GM23338 (cell line): ENCODE results near the gene LMO1. TPM values are rescaled to one million over a fixed set of nuclear protein-coding genes. Genes with fewer than 3 reads are reported as not detected.

Experiments used
- ATAC-seq: fragments of 200-7000 bp; cut with Tn5 transposase; 3 replicates; pipeline ENCODE4 v1.9.1; 2020
- DNase-seq: peaks from one replicate; pipeline ENCODE4 v3.0.0-alpha.2; 2015; ENCODE audit warnings: low spot score
- H2AFZ ChIP-seq: fragments of 200-600 bp; sonication (generic); 2 replicates; pipeline ENCODE4 v1.8.0; 2016; ENCODE audit warnings: antibody characterized with exemption, mild to moderate bottlenecking, moderate library complexity
- H3F3A ChIP-seq: fragments of 200-600 bp; sonication (generic); replicated peaks from 2 replicates; pipeline ENCODE4 v1.8.0; 2017; ENCODE audit warnings: antibody characterized with exemption, mixed run types, low read depth
- H3K27ac ChIP-seq: fragments of 200-600 bp; sonication (generic); 2 replicates; pipeline ENCODE4 v1.6.1; 2016; ENCODE audit warnings: low read depth
- H3K27me3 ChIP-seq: fragments of 200-600 bp; sonication (generic); 2 replicates; pipeline ENCODE4 v1.8.0; 2016; ENCODE audit warnings: mild to moderate bottlenecking, mixed run types, moderate library complexity; ENCODE audit not compliant: insufficient read depth
- H3K36me3 ChIP-seq: fragments of 200-600 bp; sonication (generic); 2 replicates; pipeline ENCODE4 v1.8.0; 2016; ENCODE audit warnings: mild to moderate bottlenecking; ENCODE audit not compliant: insufficient read depth
- H3K4me1 ChIP-seq: fragments of 200-600 bp; sonication (generic); 2 replicates; pipeline ENCODE4 v1.8.0; 2016; ENCODE audit warnings: mild to moderate bottlenecking, moderate library complexity; ENCODE audit not compliant: insufficient read depth
- H3K4me2 ChIP-seq: fragments of 200-600 bp; sonication (generic); 2 replicates; pipeline ENCODE4 v1.7.1; 2017; ENCODE audit warnings: mixed run types
- H3K4me3 ChIP-seq: fragments of 200-600 bp; sonication (generic); 2 replicates; pipeline ENCODE4 v1.6.1; 2016; ENCODE audit warnings: mixed run types
- H3K79me2 ChIP-seq: fragments of 200-600 bp; sonication (generic); replicated peaks from 2 replicates; pipeline ENCODE4 v1.8.0; 2017; ENCODE audit warnings: mild to moderate bottlenecking; ENCODE audit not compliant: insufficient read depth
- H3K9me2 ChIP-seq: fragments of 200-600 bp; sonication (generic); 2 replicates; pipeline ENCODE4 v1.8.0; 2017; ENCODE audit not compliant: insufficient read depth
- H4K20me1 ChIP-seq: fragments of 200-600 bp; sonication (generic); replicated peaks from 2 replicates; pipeline ENCODE4 v1.8.0; 2017; ENCODE audit warnings: mild to moderate bottlenecking; ENCODE audit not compliant: insufficient read depth
- H3K27ac Mint-ChIP-seq: 2 replicates; pipeline ENCODE4 v1.8.0; 2020; ENCODE audit warnings: inconsistent platforms, mild to moderate bottlenecking, moderate library complexity, mixed read lengths
- H3K27me3 Mint-ChIP-seq: 3 replicates; pipeline ENCODE4 v1.8.0; 2022; ENCODE audit warnings: low read depth, mild to moderate bottlenecking, moderate library complexity, mixed read lengths, inconsistent platforms; ENCODE audit not compliant: insufficient read depth, poor library complexity
- H3K36me3 Mint-ChIP-seq: 3 replicates; pipeline ENCODE4 v1.8.0; 2021; ENCODE audit warnings: low read depth, mild to moderate bottlenecking, inconsistent platforms, moderate library complexity, mixed read lengths
- H3K4me1 Mint-ChIP-seq: 3 replicates; pipeline ENCODE4 v1.8.0; 2020; ENCODE audit warnings: mild to moderate bottlenecking, inconsistent platforms, mixed read lengths
- H3K4me3 Mint-ChIP-seq: 3 replicates; pipeline ENCODE4 v1.8.0; 2021; ENCODE audit warnings: moderate library complexity, mild to moderate bottlenecking, inconsistent platforms, mixed read lengths
- H3K9me3 Mint-ChIP-seq: 3 replicates; pipeline ENCODE4 v1.8.0; 2020; ENCODE audit warnings: moderate library complexity, mild to moderate bottlenecking, inconsistent platforms, mixed read lengths
- STAT1 ChIP-seq: IDR thresholded peaks from one replicate; pipeline ENCODE4 v1.6.1; 2016; ENCODE audit warnings: antibody characterized with exemption; ENCODE audit not compliant: unreplicated experiment
- ZNF114 ChIP-seq: fragments of 250-450 bp; sonication (Bioruptor Pico); IDR thresholded peaks from 2 replicates; pipeline ENCODE4 v1.5.0; 2020; ENCODE audit warnings: mild to moderate bottlenecking, moderate library complexity
- ZNF462 ChIP-seq: fragments of 250-450 bp; sonication (Bioruptor Pico); IDR thresholded peaks from 2 replicates; pipeline ENCODE4 v1.5.0; 2020; ENCODE audit warnings: mild to moderate bottlenecking, moderate library complexity
- polyA plus RNA-seq: library from polyadenylated mRNA; unstranded; fragments of >200 nt; fragmentation: Nextera tagmentation; extraction: Ambion mirVana; gene quantifications from 2 replicates; pipeline ENCODE4 v1.2.1, GENCODE V29; 2016
- total RNA-seq: library from RNA; depleted of rRNA; stranded (reverse); fragments of >200 nt; shearing (Covaris generic); gene quantifications from 2 replicates; pipeline ENCODE4 v1.2.3, GENCODE V29; 2014
- TF ChIP-seq, protein P1 (sequence below): IDR thresholded peaks from 2 replicates; pipeline ENCODE4 v1.6.1; 2016; ENCODE audit warnings: antibody characterized with exemption
- TF ChIP-seq, protein P2 (sequence below): IDR thresholded peaks from one replicate; pipeline ENCODE4 v1.6.1; 2018; ENCODE audit warnings: antibody characterized with exemption; ENCODE audit not compliant: unreplicated experiment
- TF ChIP-seq, protein P3 (sequence below), 2 experiments: fragments of 200-600 bp in 1 of 2; sonication (generic) in 1 of 2; conservative IDR thresholded peaks; 2 replicates each; pipeline versions ENCODE4 v1.5.1 to v1.6.1; 2016 to 2017; ENCODE audit warnings: antibody characterized with exemption in 2 of 2, low read depth in 2 of 2, mild to moderate bottlenecking in 2 of 2, moderate library complexity in 1 of 2

Gene LMO1
- total and polyA plus RNA-seq, 2 experiments from 2014 or later, result 0.40 TPM; not detected in 1

GRCh38 chr11:8291421-8292350, 28.0 kb upstream of the LMO1 start:
- no peak for ATAC-seq
- no peaks in the 10 kb centered on the region for H3K27me3 ChIP-seq

More at GRCh38 chr11:8291421-8292350, 28.0 kb upstream of the LMO1 start:
- no peaks in the 10 kb centered on the region for H3K36me3 ChIP-seq
- H3K9me2 ChIP-seq, result no peaks in the 10 kb centered on the region
- Mint-ChIP-seq H3K27me3 (peaks cover 7% of the 10 kb centered on the region), H3K4me1 (peaks cover 11% of the 10 kb centered on the region), H3K36me3 (no peaks in the 10 kb centered on the region), H3K9me3 (no peaks in the 10 kb centered on the region; the same call in 2 of the 3 replicates), H3K4me3 (no peak overlapping the region), H3K27ac (no peak overlapping the region)
- no peak overlapping the region for H3K4me2 ChIP-seq
- H2AFZ ChIP-seq, result no peak overlapping the region
- no peak overlapping the region for H3K27ac ChIP-seq
- no peak for TF ChIP-seq STAT1
- TF ChIP-seq ZNF462 (CRISPR knock-in tag), result no peak
- no peak for TF ChIP-seq ZNF114 (CRISPR knock-in tag)
- TF ChIP-seq, protein P1, sequence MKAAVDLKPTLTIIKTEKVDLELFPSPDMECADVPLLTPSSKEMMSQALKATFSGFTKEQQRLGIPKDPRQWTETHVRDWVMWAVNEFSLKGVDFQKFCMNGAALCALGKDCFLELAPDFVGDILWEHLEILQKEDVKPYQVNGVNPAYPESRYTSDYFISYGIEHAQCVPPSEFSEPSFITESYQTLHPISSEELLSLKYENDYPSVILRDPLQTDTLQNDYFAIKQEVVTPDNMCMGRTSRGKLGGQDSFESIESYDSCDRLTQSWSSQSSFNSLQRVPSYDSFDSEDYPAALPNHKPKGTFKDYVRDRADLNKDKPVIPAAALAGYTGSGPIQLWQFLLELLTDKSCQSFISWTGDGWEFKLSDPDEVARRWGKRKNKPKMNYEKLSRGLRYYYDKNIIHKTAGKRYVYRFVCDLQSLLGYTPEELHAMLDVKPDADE, result no peak
- TF ChIP-seq, protein P2, sequence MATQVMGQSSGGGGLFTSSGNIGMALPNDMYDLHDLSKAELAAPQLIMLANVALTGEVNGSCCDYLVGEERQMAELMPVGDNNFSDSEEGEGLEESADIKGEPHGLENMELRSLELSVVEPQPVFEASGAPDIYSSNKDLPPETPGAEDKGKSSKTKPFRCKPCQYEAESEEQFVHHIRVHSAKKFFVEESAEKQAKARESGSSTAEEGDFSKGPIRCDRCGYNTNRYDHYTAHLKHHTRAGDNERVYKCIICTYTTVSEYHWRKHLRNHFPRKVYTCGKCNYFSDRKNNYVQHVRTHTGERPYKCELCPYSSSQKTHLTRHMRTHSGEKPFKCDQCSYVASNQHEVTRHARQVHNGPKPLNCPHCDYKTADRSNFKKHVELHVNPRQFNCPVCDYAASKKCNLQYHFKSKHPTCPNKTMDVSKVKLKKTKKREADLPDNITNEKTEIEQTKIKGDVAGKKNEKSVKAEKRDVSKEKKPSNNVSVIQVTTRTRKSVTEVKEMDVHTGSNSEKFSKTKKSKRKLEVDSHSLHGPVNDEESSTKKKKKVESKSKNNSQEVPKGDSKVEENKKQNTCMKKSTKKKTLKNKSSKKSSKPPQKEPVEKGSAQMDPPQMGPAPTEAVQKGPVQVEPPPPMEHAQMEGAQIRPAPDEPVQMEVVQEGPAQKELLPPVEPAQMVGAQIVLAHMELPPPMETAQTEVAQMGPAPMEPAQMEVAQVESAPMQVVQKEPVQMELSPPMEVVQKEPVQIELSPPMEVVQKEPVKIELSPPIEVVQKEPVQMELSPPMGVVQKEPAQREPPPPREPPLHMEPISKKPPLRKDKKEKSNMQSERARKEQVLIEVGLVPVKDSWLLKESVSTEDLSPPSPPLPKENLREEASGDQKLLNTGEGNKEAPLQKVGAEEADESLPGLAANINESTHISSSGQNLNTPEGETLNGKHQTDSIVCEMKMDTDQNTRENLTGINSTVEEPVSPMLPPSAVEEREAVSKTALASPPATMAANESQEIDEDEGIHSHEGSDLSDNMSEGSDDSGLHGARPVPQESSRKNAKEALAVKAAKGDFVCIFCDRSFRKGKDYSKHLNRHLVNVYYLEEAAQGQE, result no peak
- TF ChIP-seq, protein P3, sequence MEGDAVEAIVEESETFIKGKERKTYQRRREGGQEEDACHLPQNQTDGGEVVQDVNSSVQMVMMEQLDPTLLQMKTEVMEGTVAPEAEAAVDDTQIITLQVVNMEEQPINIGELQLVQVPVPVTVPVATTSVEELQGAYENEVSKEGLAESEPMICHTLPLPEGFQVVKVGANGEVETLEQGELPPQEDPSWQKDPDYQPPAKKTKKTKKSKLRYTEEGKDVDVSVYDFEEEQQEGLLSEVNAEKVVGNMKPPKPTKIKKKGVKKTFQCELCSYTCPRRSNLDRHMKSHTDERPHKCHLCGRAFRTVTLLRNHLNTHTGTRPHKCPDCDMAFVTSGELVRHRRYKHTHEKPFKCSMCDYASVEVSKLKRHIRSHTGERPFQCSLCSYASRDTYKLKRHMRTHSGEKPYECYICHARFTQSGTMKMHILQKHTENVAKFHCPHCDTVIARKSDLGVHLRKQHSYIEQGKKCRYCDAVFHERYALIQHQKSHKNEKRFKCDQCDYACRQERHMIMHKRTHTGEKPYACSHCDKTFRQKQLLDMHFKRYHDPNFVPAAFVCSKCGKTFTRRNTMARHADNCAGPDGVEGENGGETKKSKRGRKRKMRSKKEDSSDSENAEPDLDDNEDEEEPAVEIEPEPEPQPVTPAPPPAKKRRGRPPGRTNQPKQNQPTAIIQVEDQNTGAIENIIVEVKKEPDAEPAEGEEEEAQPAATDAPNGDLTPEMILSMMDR (conservative IDR thresholded peaks at IDR 0.05; ENCODE audit: low read depth in 2 of 2), result no peak
- H4K20me1 ChIP-seq, result no peaks in the 10 kb centered on the region
- no peak overlapping the region for H3K4me3 ChIP-seq
- H3K79me2 ChIP-seq, result no peaks in the 10 kb centered on the region
- no peaks in the 10 kb centered on the region for H3F3A ChIP-seq
- DNase-seq, result no peak
- no peaks in the 10 kb centered on the region for H3K4me1 ChIP-seq
